Fibroblast of skin of left biceps (primary cell): Measurements from ENCODE around the gene ENPP7.
A peak's percentile ranks its signal among the peaks of the same experiment; 100 is the strongest.

ENCODE experiments used
- DNase-seq, 2 experiments: peaks; one replicate each; pipeline ENCODE4 v3.0.0-alpha.2; 2013; ENCODE audit warnings: low read depth in 2 of 2

Gene ENPP7

DNA sequence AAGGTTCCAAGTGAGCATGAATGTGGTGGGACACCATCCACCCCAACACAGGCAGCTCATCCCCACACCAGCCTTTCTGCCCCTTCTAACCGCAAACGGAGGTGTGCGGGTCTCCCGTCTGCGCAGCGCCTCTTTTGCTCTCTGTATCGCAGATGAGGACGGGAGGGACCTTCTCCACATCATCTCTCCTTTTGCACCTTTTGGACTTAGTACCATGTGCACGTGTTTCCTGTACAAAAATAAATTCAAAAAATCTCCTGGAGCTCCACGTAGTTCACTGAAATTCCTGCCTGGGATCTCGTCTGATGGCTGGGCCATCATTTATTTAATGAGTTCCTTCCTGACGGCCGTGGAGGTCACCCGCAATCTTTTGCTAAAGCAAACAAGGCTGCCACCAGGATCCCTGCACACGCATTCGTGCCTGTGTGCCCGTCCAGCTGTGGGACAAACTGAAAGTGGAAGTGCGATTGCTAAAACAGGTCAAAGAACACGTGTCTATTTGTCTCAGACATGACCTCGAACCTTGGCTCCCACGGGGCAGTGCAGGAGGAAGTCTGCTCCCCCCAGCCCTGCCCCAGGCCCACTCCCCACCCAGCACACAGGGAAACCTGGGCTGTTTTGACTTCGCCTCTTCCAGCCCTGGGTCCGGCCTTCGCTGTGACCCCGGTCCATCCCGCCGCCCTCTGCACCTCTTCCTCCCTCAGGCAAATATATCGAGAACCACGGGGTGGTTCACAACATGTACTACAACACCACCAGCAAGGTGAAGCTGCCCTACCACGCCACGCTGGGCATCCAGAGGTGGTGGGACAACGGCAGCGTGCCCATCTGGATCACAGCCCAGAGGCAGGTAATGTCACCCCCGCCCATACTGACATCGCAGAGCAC, 2.3 kb downstream of the ENPP7 start:
- no peak for DNase-seq

DNA sequence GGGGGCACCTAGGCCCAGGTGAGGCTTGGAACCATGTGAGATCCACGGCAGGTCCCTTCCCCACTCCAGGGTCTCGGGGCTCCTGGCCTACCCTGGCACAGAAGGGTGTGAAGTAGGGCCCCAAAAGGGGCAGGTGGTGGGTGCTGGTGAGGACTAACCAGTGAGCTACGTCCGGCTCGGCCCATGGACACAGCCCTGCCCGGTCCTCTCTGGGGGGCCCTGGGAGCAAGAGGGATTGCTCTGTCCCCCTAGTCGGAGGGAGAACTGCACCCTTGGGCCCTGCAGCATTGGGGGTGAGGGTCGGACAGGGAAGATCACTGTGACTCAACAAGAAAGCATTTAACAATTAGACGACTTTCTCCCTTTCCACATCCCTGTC, 2.9 kb downstream of the ENPP7 start:
- no peak for DNase-seq

DNA sequence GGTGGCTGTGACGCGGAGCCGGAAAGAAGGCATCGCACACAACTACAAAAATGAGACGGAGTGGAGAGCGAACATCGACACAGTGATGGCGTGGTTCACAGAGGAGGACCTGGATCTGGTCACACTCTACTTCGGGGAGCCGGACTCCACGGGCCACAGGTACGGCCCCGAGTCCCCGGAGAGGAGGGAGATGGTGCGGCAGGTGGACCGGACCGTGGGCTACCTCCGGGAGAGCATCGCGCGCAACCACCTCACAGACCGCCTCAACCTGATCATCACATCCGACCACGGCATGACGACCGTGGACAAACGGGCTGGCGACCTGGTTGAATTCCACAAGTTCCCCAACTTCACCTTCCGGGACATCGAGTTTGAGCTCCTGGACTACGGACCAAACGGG, 4.4 kb downstream of the ENPP7 start:
- no peak for DNase-seq

DNA sequence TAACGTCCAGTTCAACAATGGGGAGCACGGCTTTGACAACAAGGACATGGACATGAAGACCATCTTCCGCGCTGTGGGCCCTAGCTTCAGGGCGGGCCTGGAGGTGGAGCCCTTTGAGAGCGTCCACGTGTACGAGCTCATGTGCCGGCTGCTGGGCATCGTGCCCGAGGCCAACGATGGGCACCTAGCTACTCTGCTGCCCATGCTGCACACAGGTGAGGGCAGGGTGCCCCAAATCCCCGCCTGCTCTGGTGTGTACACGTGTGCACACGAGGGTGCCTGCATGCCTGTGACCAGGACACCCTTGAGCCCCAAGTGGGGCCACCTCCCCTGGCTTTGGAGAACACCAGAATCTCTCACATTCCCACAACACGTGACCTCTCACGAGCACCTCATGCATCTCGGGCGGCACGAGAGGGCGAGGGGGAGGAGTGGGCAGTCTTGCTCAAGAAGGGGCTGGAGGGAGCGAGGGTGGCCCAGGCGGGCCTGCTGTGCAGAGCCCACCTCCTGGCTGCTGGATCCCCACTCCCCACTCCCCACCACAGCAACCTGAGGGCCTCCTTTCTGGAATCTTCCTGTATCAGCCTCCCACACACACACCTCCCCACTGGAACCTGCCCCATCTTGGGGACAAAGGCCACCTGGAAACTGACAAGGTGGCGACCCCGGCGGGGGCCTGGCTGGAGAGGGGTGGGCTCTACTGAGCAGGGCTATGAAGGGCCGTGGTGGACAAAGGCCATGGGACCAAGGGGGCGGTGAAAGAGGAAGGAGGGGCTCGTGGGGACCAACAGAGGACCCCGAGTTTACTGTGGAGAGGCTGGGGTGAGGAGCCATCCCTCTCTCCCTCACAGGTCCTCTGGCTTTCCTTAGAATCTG, 6.5 kb downstream of the ENPP7 start:
- no peak for DNase-seq

DNA sequence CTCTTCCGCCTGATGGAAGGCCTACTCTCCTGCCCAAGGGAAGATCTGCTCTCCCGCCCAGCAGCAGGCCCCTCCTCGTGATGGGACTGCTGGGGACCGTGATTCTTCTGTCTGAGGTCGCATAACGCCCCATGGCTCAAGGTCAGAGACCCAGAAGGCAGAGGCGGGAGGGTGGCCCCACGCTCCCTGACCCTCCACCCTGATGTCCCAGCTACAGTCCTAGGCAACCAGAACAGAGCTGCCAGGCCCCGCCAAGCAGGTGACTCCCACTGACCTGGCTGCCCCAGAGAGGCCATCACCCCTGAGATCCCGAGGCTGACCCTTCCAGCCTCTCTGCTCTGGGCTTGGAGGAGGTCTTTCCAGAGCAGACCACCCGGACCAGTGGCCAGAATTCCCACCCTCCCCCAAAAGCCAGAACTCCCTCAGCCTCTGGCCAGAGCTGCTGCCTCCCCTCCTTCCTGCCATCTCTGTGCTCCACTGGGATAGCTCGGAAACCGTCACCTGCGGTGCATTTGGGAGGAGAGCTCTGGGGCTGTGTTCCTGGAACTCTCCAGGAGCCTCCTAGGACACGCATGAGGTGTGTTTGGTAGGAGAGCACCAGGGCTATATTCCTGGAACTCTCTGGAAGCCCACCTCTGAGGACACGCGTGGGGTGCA, 7.3 kb downstream of the ENPP7 start:
- no peak for DNase-seq

DNA sequence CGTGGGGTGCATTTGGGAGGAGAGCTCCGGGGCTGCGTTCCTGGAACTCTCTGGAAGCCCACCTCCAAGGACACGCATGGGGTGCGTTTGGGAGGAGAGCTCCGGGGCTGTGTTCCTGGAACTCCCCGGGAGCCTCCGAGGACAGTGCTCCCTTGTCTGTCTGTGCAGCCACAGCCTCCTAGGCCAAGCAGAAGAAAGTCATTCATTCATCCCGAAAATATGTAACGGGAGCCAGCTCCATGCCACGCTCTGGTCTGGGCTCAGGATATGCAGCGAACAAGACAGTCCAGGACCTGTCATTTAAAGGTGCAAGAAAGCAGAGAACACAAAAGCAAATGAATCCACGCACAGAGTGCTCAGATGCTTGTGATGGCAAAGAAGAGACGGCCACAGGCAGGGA, 7.9 kb downstream of the ENPP7 start:
- no peak for DNase-seq

DNA sequence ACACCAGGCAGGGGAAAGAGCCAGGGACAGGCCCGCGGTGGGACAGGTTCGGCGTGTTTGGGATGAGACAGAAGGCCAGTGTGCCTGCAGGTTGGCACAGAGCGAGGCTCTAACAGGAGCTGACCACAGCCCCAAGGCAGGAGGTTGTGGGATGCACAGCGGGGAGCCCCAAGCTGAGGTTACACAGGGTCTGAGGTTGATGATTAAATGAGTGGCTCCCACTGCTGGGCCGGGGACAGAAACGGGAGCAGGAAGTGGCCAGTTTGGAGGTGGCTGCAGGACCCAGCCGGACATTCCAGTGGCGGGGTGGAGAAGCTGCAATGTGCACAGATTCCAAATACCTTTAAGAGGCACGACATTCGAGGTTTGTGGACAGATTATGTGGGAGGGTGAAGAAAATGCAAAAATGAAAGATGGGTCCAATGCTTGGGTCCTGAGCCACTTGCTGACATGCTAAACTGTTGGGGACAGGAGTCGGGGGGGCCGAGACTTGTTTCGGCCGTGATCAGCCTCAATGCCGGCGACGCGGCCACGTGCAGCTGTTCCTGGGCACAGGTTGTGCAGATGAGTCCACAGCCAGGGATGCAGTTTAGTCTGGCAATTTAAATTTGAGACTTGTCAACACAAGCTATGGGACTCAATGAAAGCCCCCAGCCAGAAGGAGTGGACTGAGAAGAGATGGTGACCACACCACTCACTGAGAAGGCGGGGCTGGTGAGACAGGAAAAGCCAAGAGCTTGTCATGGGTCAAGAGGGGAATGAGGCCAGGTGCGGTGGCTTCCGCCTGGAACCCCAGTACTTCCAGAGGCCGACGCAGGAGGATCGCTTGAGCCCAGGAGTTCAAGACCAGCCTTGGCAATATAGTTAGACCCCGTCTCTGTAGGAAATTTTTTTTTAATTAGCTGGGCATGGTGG, 8.7 kb downstream of the ENPP7 start:
- no peak for DNase-seq

DNA sequence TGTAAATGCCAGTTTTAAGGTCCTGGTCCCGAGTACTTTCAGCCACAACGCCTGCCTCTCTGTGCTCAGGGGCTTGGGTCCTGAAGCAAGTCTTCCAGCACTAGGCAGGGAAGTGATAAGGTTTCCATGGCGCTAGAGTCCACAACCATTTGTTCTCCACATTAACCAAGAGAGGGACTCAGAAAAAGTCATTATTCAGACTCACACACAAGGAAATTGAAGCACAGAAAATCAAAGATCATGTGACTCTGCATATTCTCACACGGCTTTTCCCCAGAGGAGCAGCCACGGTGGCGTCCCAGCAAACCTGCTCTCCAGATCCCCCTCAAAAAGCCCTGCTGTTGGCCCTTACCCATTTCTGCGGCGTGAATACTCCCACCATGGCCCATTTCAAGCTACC, 9.7 kb downstream of the ENPP7 start:
- DNase-seq = no peak

DNA sequence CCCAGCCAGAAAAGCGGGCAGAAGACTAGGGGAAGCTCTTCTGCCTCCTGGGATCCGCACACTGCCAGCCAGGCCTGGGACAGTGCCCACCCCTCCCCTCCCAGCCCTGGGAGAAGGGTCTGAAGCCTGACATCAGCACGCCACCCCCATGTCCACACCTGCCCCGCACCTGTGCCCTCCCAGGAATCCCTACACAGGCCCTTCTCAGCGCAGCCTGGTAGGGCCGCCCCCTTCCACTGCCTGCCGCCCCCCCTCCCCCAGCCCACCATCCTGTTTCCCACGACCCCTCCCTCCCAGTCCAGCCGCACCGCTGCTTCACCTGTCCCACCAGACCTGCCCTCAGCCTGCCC, 10.6 kb downstream of the ENPP7 start:
- DNase-seq = no peak

DNA sequence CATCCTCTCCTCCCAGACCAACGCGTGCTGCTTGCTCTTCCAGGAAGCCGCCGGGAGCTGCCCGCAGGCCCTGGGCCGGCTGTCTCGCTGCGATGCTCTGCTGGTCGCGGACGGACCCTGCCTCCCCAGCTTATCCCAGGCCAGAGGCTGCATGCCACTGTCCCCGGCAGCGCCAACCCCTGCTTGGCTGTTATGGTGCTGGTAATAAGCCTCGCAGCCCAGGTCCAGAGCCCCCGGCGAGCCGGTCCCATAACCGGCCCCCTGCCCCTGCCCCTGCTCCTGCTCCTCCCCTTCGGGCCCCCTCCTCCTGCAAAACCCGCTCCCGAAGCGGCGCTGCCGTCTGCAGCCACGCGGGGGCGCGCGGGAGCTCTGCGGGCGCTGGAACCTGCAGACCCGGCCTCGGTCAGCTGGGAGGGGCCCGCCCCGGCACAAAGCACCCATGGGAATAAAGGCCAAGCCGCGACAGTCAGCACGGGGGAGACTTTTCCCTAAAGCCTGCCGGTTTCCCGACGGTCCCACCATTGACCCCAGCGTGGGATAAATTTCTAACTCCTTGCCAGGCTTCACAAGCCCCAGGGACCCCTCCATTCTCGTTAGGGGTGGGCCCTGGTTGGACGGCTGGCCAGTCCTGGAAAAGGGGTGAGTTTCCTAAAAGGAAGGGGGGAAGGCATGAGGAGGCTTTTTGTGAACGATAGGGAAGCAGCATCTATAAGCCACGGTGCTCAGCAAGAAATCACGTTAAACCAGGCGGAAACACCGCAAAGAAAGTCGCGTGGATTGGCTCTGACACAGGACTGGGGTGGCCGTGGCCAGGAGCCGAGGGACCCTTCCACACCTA, 11.2 kb downstream of the ENPP7 start:
- no peak for DNase-seq

DNA sequence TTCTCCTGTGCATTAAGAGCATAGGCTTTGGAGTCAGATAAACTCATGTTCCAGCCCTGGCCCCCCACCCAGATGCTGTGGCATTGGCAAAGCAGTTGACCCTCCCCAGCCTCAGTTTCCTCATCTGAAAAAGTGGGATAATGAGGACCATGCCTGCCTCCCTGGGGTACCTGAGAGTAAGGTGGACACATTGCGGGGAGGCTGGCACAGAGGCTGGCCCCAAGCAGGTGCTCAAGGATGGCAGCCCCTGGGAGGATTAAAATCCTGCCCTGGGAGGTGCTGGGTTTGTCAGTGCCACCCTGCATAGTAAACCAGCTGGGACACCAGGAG, 11.8 kb downstream of the ENPP7 start:
- DNase-seq = no peak

DNA sequence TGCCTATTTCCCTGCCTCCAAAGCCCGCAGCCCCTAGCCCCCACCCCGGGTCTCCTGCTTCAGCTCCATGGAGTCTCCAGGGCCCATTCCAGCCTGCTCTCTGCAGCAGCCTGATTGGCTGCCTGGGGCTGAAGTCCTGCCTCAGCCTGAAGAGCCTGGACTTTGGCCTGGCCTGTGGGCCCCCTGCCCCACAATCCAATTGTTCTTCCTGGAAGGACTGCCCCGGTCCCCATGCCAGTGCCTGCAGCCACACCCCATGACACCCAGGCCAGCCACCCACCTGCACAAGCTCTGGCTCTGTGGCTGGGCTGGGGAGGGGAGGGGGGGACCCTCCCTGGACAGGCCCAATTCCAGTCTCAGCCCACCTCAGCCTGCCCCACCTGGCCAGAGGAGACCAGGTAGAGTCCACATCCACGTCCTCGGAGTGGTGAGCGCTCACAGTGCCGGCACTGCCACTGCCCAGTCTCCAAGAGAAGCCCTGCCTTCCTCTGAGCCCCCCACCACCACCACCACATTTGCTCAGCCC, 12.3 kb downstream of the ENPP7 start:
- DNase-seq = no peak

DNA sequence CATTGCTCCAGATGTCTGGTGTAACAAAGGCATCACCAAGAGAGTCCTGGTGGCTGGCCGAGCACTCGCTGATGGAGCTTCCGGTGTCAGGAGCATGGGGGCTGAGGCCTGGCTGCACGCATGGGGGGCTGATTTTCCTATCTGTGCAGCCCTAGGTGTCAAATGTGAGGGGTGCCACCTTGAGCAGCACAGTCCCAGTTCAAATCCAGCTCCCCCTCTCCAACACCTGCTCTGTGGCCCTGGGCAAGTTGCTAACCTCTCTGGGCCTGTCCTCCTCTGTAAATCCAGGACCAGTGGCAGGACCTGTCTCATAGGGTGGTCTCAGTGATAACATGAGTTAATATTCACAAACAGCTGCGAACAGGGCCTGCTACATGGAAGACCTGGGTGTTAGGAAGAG, 12.9 kb downstream of the ENPP7 start:
- DNase-seq = no peak

DNA sequence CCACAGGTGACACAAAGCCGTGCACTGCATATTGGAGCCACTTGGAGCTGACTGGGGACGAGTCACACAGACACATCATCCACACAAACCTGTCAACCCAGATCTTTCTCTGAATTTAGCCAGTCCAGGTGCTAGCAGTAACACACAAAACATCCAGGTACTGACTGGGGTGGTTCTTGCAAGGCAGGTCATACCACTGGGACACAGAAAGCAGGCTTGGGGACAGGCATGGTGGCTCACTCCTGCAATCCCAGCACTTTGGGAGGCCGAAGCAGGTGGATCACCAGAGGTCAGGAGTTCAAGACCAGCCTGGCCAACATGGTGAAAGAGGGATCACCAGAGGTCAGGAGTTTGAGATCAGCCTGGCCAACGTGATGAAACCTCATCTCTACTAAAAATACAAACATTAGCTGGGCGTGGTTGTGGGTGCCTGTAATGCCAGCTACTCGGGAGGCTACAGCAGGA, 14.9 kb downstream of the ENPP7 start:
- DNase-seq = no peak

DNA sequence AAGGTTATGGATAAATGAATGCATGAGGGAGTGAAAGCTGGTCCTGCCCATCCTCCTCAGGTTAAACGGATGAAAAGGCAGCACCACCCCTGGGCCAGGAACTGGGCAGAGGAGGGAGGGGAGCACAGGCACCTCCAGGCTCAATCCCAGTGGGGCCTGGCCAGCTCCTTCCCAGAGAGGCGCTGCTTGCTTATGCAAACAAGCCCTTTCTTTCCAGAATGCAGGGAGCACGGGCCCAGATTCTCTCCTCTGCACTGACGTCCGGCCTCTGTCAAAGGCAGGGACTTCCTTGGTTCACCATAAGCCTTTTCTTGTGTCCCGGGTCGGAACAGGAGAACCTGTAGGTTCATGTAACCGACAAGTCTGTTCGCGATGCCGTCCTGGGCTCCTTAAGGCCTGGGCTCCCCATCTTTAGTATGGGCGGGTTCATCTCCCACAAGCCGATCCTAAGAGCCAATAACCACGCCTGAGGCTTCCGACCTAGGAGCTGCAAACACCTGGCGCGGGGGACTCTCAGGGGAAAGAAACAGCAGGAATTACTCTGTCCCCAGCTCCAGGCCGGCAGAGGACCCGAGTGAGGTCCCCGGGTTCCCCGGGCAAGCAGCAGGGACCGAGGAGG, 16.3 kb downstream of the ENPP7 start:
- no peak for DNase-seq

DNA sequence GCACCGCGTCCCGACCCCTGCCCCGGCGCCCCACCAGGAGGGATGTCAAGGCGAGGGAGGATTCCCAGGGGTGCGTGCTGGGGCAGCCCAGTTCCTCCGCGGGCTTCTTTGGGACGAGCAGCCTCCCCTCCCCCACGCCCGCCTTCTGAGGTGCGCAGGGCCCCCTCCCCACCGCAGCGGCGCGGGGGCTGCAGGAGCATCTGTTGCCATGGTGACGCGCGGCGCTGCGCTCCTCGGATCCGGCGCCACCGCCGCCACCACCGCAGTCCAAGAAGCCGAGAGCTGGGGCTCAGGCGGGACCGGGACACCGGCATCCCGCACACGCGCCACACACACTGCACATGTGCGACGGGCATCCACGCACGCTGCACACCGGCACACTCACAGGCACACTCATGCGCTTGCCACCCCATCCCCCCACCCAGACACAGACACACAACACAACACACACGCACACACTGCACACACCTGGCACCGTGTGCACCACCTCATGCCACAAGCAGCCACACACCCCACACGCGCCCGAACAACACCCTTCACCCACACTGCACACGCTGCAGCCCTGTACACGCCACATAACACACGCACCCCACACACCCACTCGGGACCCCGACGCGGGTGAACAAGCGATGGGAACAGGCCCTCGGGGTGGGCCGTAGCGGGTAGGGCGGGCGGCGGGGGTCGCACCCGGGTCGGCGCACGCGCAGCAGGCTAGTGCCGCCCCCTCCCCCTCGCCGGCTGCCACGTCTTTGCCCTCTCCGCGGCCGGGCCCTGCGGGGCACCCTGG, 17.0 kb downstream of the ENPP7 start:
- no peak for DNase-seq

DNA sequence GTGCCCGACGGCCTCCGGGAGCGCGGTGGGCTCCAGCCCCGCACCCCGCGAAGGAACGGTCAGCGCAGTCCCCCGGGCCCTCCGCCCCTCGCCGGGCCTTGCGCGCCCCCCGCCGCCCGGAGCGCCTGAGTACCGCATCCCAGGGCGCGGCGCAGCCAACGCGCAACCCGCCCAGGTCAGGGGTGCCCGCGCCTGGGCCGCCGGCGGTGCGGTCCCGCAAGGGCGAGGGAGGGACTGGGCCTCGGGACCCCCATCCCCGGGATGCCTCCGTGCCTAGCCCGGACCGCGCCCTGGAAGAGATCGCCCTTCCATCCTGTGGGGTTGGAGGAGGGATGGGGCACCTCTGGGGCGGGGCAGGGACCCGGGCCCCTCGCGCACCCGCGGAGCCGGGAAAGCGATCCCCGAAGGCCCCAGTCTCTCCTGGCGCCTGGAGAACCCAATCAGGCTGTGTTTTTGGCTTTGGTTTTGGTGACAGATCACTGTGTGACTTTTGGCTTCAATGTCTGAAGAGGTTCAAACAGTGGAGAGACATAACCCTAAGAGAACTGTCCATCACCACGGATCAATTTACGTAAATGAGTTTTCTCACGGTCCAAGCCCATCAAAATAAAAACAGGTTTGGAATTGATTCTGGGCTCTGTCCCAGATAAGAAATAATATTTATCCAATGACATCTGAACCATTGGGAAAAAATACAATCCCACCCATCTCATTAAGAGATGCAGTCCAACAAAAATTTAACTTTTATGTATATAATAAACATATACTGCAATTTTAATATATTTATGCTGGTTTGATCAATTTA, 17.8 kb downstream of the ENPP7 start:
- DNase-seq = no peak

DNA sequence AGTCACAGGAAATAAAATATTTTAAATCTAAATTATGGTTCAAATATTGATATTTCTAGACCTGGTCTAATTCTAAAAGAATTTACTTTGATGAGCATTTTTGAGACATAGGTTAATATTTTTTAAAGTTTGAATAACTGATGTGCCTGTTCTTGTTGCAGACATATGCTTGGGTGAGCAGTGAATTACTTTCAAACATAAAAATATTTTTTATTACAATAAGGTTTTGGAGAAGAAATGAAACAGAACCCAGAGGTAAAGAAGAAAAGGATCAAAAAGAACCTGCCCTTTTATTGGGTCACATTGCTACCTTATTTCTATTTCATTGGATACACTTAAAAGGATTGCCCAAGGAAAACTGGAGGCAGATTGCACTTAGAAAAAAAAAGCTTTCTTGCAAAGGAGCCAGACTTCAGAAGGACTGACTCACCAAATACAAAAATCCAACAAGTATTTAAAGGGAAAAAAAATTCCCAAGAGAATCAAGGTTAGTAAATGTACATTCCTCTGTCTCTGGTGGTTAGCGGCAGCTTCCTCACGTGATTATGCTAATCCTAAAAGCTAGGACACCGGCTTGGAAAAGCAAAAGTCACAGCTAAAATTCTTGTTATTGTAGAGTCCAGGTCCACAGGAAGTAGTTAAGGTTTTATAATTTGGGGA, 18.5 kb downstream of the ENPP7 start:
- peak; percentile 41 to 44 for DNase-seq
